NCI-H2081 (cell line): ENCODE results near the gene PRKCE.
"Not testable (repeated sequence)": the region's sequence is repeated elsewhere in the genome, so short reads cannot be mapped to it uniquely, and the experiment has no call there.

Experiments
- DNase-seq, 2 experiments: peaks; one replicate each; lab custom pipeline; 2025; lab: John Stamatoyannopoulos, UW

The PRKCE gene

DNA sequence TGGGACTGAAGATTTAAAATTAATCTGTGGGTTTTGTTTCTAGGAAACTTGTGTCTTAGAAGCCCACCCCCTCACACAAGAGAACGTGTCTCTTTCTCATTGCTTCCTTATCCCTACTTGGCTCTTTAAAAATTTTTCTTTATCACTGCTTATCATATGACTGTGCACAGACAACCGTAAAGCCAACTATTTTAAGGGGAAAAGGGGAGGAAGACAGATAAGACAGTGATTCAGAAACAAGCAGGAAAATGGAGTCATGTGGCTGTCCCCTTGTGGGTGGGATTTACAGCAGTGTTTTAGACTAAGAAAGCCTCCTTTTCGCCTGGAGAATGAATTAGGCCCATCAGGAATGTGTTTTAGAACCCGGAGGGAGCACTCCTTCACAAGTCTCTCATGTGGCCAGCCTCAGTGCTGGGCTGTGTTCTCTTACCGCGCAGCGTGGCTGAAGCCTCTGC is 17.6 kb downstream of the PRKCE start:
- no peak for DNase-seq

GRCh38 chr2:45670646-45671045 is 19.2 kb downstream of the PRKCE start:
- no peak for DNase-seq

- no peak for DNase-seq
Measured at GRCh38 chr2:45672138-45672537, 20.7 kb downstream of the PRKCE start.

DNA sequence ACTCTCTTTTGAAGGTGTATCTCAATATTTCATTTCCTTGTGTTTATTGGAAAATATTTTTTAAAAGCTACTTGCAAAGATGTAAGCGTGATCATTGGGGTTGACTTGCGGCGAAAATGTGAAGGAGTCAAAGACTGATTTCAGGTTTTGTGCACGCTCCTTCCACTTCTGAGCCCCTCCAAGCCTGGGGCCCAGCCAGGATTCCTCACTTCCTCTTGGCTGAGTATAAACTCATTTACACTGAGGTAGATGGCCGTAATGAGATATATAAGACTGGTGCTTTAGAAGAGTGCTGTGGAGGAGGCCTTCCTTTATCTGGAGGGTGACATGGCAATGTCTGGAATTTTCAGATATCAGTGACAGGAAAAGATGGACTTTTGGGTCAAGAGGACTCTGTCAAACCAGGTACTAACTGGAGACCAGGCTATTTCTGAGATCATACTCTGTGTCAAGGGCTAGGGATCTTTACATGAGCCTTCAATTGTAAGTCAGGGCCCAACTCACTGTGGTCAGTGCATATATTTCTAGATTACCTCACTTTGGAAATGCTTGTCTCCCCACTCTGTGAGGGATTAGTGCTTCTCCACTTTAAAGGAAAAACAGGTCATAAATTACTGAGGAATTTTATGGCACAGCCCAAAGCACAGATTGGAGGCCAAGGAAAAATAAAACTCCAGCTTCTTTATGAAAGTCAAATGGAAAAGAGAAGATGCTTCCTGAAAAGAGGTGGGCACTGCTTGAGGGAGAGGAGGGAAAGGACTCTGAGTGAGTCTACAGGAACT is 22.8 kb downstream of the PRKCE start:
- DNase-seq = no peak

DNA sequence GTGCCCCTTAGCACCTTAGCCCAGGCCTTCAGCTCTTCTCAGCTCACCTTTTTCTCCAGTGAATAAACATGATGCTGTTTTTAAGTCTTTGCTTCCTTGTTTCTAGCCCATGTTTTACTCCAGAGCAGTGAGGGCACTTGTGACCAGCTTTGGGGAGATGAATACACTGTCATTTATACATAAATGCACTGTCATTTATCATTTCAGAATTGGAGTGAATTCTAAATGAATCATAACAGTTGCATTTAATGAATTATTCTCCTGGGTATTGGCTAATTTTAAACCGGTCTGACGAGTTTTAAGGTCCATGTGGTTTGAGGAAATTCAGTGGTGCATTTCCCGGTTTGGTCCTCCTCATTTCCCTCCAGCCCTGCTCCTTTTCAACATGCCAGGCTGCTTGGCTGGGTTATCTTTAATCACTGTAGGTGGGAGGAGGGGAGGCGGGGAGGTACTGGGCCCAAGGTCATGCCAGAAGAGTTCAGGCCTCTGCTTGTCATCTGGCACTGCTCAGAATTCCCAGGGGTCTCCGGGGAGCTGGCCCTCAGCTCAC is 23.9 kb downstream of the PRKCE start:
- no peak for DNase-seq

- no peak for DNase-seq
Measured at GRCh38 chr2:45676088-45676487, 24.6 kb downstream of the PRKCE start.

DNA sequence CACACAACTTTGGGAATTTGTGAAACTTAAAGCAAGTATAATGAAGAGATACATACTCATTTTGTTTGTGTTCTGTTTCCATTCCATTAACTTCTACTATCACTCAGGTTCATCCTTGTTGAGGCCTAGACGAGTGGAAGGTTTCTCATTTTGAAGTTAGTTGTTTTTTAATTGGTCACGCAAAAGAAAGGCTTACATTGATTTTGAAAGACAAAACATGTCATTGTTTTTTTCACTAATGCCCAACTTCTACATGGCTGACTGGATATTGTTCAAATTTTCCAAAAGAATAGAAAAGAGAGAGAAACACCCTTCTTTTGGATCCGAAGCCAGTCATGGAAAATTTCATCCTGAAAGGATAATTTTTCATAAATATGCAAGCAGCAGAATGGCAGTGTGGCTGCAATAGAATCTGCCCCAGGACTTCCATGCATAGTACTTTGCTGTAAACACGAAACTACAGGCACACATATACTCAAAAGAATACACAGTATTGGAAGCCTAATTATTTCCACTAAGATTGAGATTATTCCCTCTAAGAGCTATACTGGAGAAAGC is 27.4 kb downstream of the PRKCE start:
- DNase-seq = no peak

DNA sequence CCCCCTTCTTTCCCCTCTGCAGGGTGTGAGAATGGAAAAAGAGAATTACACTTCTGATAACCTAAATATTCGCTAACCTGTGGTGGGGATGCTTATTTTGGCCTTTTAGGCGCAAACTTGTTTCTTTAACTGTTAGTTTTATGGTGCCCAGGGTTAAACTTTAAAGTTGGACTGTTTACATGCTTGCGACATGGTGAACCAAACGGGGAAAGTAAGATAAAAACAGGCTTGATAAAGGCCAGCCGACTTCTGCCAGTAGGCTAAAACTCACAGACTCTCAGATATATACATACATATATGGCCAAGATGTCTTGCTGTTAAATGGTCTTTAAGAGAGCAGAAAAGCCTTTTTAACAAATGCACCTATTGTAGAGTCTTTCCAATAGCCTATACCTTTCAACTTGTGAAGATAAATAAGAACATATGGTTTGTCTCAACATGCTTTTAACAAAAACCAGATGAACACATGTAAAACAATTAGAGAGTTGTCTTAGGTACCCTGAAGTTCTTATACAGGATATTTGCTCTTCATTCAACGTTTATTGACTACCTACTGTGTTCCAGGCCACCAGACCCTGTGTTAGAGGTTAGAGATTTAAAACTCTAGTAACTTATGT is 29.0 kb downstream of the PRKCE start:
- no peak for DNase-seq

DNA sequence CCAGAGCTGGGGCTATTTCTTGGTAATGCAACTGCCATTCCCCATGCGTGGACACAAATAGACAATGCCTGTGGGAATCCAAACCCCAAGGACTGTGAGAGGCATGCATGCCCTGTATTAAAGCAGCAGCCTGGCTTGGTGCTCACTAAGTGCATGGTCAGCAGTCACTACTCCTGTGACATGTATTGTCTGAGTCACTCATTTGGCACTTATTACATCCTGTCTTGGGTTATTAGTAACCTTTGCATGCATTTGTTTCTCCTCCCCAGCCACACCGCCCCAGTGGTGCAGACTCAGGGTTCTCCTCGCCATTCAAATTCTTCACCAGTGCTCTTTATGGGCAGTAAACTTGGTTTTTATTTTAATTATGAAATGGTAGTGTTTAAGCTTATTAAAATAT is 30.2 kb downstream of the PRKCE start:
- DNase-seq = no peak

DNA sequence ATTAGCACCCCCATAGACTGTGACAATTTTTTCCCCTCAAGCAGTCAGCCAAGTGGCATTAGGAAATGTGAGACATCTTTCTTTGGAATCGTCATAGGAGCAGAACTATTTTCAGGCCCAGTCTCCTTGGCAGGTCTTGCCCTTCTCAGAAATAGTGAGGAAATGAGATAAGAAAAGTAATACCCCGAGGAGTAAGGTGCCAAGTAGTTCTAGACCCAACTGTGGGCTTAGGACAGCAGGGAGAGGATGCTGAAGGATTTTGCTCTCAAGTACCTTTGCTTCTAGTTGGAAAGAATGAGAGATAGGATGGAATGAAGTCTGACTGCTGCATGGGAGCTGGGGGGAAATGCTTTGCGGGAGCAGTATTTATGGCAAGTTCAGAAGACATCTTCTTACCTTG is 31.8 kb downstream of the PRKCE start:
- DNase-seq = no peak

GRCh38 chr2:45684756-45685155 is 33.3 kb downstream of the PRKCE start:
- DNase-seq = no peak

GRCh38 chr2:45685260-45685659 is 33.8 kb downstream of the PRKCE start:
- DNase-seq = no peak

DNA sequence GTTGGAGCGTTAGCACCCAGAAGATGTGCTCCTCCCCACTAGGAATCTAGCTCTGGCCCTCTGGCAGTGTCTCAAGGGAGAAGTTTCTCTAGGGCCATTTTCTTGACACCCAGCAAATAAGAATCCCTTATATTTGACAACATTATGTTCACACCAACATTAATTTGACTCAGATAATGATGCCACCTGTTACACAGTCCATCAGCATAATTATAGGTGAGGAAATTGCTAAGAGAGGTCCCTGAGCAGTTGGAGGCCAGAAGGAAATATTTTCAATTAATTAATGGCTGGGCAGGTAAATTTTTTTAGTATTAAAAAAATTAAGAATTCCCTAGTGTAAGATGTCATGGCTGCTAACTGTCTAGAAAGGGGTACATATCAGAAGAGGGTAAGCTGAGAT is 36.5 kb downstream of the PRKCE start:
- no peak for DNase-seq

DNA sequence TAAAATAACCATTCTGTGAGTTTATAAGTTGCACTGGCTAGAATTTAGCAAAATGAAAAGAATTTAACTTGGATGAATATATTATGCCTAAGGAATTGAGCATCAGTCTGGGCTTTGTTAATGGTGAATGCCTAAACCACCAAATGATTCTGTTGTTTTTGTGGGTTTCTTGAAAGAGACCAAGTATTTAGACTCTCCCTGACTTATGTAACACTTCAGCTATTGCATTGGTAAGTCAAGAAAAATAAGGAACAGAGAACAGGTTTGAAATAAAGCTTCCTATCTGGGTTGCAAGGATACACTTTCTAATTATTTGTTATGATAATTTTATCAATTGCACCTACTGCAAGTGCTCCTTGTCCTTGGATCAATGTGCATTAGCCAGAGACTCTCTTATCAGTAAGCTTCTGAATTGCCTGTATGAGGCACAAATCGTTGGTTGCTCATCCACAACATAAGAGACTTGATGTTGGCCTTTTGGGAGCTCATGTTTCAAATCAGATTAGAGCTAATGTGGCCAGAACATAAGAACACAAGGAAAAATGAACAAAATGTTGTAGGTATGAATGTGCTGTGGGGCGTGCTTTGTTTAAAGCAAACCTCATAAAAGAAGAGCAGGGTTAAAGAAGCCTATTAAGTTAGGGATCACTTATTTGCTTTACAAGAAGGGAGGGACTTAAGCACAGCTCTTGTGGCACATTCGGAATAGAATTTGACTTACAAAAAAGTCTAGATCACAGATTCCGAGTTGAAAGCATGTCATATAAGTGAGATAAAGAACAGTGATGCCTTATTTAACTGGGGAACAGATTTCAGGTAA is 37.2 kb downstream of the PRKCE start:
- no peak for DNase-seq

- DNase-seq = no peak
Measured at GRCh38 chr2:45690231-45690630, 38.8 kb downstream of the PRKCE start.

DNA sequence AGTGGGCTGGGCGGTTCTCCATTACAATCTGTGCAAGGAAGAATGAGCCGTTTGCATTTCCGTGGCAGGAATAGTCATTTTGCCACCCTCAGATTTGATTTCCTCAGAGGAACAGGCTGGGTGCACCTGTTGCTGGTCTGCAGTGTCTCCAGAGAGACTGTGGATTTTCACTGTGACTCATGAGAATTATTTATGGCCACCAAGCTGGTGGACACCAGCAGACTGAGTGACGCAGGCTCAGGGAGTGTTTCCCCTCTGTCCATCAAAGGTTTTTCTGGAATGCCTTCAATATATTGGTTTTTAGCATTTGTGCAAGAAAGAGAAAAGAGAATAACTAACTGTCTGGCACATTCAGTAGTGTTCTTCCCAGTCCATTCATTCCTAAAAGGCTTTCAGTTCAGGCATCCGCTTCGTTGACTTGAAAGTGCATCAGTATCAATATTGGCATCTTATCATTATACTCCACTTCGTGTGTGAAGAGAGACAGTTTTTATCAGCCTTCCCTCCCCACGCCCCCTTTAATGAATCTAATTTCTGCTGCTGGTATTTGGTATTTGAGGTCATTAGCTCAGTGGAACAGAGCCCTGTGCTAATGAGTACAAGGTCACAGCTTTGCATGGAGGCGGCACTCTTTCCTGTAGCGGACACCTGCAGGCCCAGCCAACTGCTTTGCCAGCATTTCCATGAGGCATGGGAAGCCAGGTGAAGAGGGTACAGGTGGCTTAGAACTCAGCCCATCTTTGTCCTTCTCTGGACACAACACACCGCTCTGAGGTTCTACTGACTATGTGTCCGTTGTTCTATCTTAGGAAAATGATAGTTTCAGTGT is 39.9 kb downstream of the PRKCE start:
- no peak for DNase-seq

- no peak for DNase-seq
Measured at GRCh38 chr2:45692566-45692965, 41.1 kb downstream of the PRKCE start.

DNA sequence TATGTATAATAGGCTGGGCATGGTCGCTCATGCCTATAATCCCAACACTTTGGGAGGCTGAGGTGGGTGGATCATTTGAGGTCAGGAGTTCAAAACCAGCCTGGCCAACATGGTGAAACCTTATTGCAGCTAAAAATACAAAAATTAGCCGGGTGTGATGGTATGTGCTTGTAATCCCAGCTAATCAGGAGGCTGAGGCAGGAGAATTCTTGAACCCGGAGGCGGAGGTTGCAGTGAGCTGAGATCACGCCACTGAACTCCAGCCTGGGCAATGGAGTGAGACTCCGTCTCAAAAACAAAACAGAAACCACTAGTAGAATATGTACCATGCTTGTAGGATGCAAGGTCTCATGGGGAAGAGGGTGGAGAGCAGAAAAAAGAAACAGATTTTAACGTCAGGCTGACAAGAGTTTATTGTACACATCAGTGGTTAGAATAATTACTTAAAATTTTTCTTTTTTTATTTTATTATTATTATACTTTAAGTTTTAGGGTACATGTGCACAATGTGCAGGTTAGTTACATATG is 44.1 kb downstream of the PRKCE start:
- not testable (repeated sequence) for DNase-seq

DNA sequence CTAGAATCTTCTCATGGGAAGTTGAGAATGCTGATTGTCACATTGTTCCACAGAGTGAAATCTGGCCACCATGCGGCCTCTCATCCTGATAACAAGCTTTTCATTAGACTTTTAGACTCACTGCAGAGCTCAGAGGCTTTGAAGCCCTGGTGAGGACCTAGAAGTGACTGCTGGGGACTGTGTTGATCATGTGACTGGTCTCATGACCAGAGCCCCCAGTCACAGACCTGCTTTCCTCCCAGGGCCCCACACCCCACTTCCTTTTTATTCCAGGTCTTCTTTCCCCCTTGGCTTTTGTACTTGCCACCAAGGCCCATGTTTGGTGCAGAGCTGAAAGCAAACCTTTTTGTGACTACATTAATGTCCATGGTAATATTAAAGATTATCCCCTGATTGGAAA is 45.2 kb downstream of the PRKCE start:
- DNase-seq = no peak

DNA sequence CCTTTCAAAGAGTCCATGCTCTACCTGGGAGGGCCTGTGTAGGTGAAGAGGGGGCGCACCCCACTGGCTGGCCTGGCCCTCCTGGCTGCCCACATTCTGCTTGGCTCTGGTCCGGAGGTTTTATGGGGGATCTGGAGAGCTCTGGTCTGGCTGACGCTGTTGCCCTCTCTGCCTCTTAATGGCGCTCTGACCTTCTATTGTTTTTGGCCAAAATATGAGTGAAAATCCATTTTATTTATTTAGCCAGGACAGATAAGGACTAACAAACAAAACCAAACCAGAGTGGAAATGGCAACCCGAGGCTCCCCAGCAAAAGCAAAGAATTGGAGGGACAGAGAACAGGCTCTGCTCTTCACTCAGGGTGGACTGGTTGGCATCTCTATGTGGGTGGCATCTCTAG is 45.7 kb downstream of the PRKCE start:
- DNase-seq = no peak

DNA sequence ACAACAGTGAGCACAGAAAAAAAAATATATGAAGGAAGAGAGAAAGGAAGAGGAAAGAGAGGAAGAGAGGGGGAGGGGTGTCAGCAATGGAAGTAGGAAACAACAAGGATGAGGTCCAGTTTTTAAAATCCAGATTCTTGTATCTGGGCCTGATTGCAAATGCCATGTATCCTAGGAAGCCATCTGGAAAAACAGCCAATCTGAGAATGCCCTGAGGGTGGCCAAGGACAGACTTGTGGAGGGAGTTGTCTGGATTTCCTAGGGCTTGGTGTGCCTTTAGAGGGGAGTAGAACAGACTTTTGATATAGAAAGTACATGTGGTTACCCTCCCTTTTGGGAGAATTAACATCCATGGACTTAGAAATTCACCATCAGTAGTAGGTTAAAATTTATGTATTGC is 47.1 kb downstream of the PRKCE start:
- DNase-seq = no peak
